GM10248 (cell line): Measurements from ENCODE around the gene SLC38A3.
"Not testable (repeated sequence)": the region's sequence is repeated elsewhere in the genome, so short reads cannot be mapped to it uniquely, and the experiment has no call there.

ENCODE experiments used
- CTCF ChIA-PET: fragments of 300-600 bp; sonication (Branson Sonifier 250); formaldehyde crosslinking; extraction: SDS; loops from one replicate; lab custom pipeline; 2021; ENCODE audit warnings: antibody characterized with exemption; lab: Yijun Ruan, JAX
- POLR2A ChIA-PET: fragments of 350-650 bp; sonication (Branson Sonifier 250); formaldehyde crosslinking; extraction: SDS; loops from one replicate; lab custom pipeline; 2020; ENCODE audit warnings: antibody characterized with exemption; lab: Yijun Ruan, JAX
- DNase-seq: peaks from one replicate; pipeline ENCODE4 v3.0.0; 2012; ENCODE audit errors: extremely low spot score
- CTCF ChIP-seq: IDR thresholded peaks from 2 replicates; pipeline ENCODE4 v1.5.1; 2012; ENCODE audit warnings: mild to moderate bottlenecking, low read depth; ENCODE audit errors: extremely low read depth, missing control alignments, control extremely low read depth

The SLC38A3 gene

GRCh38 chr3:50259432-50260026 is 54.5 kb downstream of the SLC38A3 start:
- POLR2A ChIA-PET, result interaction anchor here (1.5 kb wide), 1 partner anchor 8 kb away, joined by 3 read pairs; no protein-coding TSS in a partner anchor
- CTCF ChIA-PET, result interaction anchor here (0.7 to 9.4 kb wide), 24 partner anchors 8 to 140 kb away, joined by 3 to 152 read pairs (median 4); partner anchors contain the start of genes GNAI2, GNAT1 and SEMA3B
- no peak for TF ChIP-seq CTCF
- no peak for DNase-seq

- peak; percentile 98 for DNase-seq
- CTCF ChIA-PET, result interaction anchor here (0.6 to 9.4 kb wide), 28 partner anchors 8 to 140 kb away, joined by 3 to 152 read pairs (median 4); partner anchors contain the start of genes GNAI2, GNAT1, HYAL3 and LSMEM2
- POLR2A ChIA-PET, result interaction anchor here (1.5 kb wide), 1 partner anchor 9 kb away, joined by 3 read pairs; no protein-coding TSS in a partner anchor
- peak; percentile 99 for TF ChIP-seq CTCF
These were observed 55.2 kb downstream of the SLC38A3 start for GRCh38 chr3:50260027-50260941.

GRCh38 chr3:50260942-50261441 is 55.9 kb downstream of the SLC38A3 start:
- ChIA-PET CTCF (interaction anchor here (0.8 to 9.4 kb wide), 11 partner anchors 9 to 146 kb away, joined by 3 to 152 read pairs (median 6); partner anchors contain the start of genes GNAT1, HYAL3, LSMEM2 and NAA80), POLR2A (no interaction called here)
- no peak for TF ChIP-seq CTCF
- no peak for DNase-seq

- ChIA-PET POLR2A (no interaction called here), CTCF (interaction anchor here (0.9 to 9.4 kb wide), 8 partner anchors 9 to 147 kb away, joined by 3 to 152 read pairs (median 36); partner anchors contain the start of genes GNAT1, SEMA3B and TUSC2)
- no peak for DNase-seq
- TF ChIP-seq CTCF, result no peak
These were observed 56.4 kb downstream of the SLC38A3 start for GRCh38 chr3:50261505-50261904.

- POLR2A ChIA-PET, DNase-seq: not testable (repeated sequence)
- CTCF ChIA-PET, result interaction anchor here (4.0 to 9.4 kb wide), 4 partner anchors 8 to 69 kb away, joined by 30 to 152 read pairs (median 64); partner anchors contain the start of genes GNAT1 and SEMA3B
These were observed 57.1 kb downstream of the SLC38A3 start for GRCh38 chr3:50262200-50262599.

- DNase-seq, result no peak
- TF ChIP-seq CTCF, result no peak
- ChIA-PET CTCF (interaction anchor here (0.7 to 2.1 kb wide), 6 partner anchors 9 to 68 kb away, joined by 3 to 9 read pairs (median 4); no protein-coding TSS in a partner anchor), POLR2A (interaction anchor here (1.3 kb wide), 1 partner anchor 16 kb away, joined by 3 read pairs; no protein-coding TSS in a partner anchor)
These were observed 57.7 kb downstream of the SLC38A3 start for GRCh38 chr3:50262778-50263177.
